GM12878 (cell line): ENCODE measurements around the gene TAAR9. TPM values are rescaled to one million over a fixed set of nuclear protein-coding genes. Genes with fewer than 3 reads are reported as not detected.

Experiments used
- ATAC-seq: fragments of 200-7000 bp; cut with Tn5 transposase; 3 replicates; pipeline ENCODE4 v1.9.1; 2020; ENCODE audit warnings: mild to moderate bottlenecking, moderate library complexity
- BruUV-seq: library from RNA; stranded (reverse); fragments of 400-500 nt; replicated peaks from 2 replicates; lab custom pipeline; 2021; lab: Mats Ljungman, UMichigan
- CTCF ChIA-PET: fragments of 300-600 bp; sonication (Branson Sonifier 250); formaldehyde crosslinking; extraction: SDS; loops from one replicate; lab custom pipeline; 2021; ENCODE audit warnings: inconsistent platforms; lab: Yijun Ruan, JAX
- POLR2A ChIA-PET: fragments of 350-600 bp; formaldehyde crosslinking; extraction: SDS; loops from one replicate; lab custom pipeline; 2021; ENCODE audit warnings: inconsistent platforms; lab: Charles Lee
- RAD21 ChIA-PET: fragments of 300-600 bp; sonication (Branson Sonifier 250); formaldehyde crosslinking; loops from one replicate; lab custom pipeline; 2023; ENCODE audit warnings: antibody characterized with exemption; ENCODE audit not compliant: unreplicated experiment; lab: Charles Lee
- SMC1A ChIA-PET: fragments of 300-600 bp; sonication (Branson Sonifier 250); formaldehyde crosslinking; loops from one replicate; lab custom pipeline; 2023; ENCODE audit not compliant: unreplicated experiment, uncharacterized antibody; lab: Charles Lee
- DNase-seq: peaks from one replicate; pipeline ENCODE4 v3.0.0-alpha.2; 2011; ENCODE audit warnings: low read depth, low spot score
- FAIRE-seq: peaks from 3 replicates; lab custom pipeline; 2011; peaks lifted over from hg19 to GRCh38; lab: Jason Lieb, UNC
- H2AFZ ChIP-seq: 2 replicates; pipeline ENCODE4 v1.6.0; 2011; ENCODE audit warnings: low read depth, low read length, control low read depth; ENCODE audit not compliant: control insufficient read depth
- H3K27ac ChIP-seq: 2 replicates; pipeline ENCODE4 v1.5.1; 2011; ENCODE audit warnings: control low read depth; ENCODE audit not compliant: control insufficient read depth, insufficient read depth
- H3K27me3 ChIP-seq, 2 experiments: replicated peaks in 1 of 2; 2 replicates each; pipeline versions ENCODE4 v1.6.0 to v1.6.1; 2011; ENCODE audit warnings: low read length in 1 of 2; ENCODE audit not compliant: control insufficient read depth in 2 of 2, insufficient read depth in 2 of 2
- H3K36me3 ChIP-seq, 2 experiments: 2 replicates each; pipeline ENCODE4 v1.5.1; 2011; ENCODE audit warnings: low read length in 1 of 2; ENCODE audit not compliant: control insufficient read depth in 2 of 2, insufficient read depth in 2 of 2
- H3K4me1 ChIP-seq: 2 replicates; pipeline ENCODE4 v1.6.1; 2011; ENCODE audit warnings: mild to moderate bottlenecking, low read length, moderate library complexity, mixed read lengths; ENCODE audit not compliant: control insufficient read depth, insufficient read depth
- H3K4me2 ChIP-seq: 2 replicates; pipeline ENCODE4 v1.6.0; 2011; ENCODE audit warnings: control low read depth; ENCODE audit not compliant: control insufficient read depth, insufficient read depth
- H3K4me3 ChIP-seq: fragments of 200-600 bp; sonication (generic); 2 replicates; pipeline ENCODE4 v1.5.1; 2016
- H3K79me2 ChIP-seq: 2 replicates; pipeline ENCODE4 v1.6.0; 2011; ENCODE audit warnings: low read length; ENCODE audit not compliant: control insufficient read depth, insufficient read depth
- H3K9ac ChIP-seq: 2 replicates; pipeline ENCODE4 v1.8.0; 2011; ENCODE audit warnings: low read length, control low read depth, mixed read lengths; ENCODE audit not compliant: control insufficient read depth, insufficient read depth
- H3K9me3 ChIP-seq: replicated peaks from 3 replicates; pipeline ENCODE4 v1.5.1; 2011; ENCODE audit warnings: mild to moderate bottlenecking, low read length; ENCODE audit not compliant: control insufficient read depth, insufficient read depth
- H4K20me1 ChIP-seq: 2 replicates; pipeline ENCODE4 v1.6.0; 2011; ENCODE audit not compliant: control insufficient read depth, insufficient read depth
- CREM ChIP-seq: IDR thresholded peaks from 2 replicates; pipeline ENCODE4 v1.6.1; 2014; ENCODE audit warnings: antibody characterized with exemption, low read depth
- EED ChIP-seq: sonication (generic); IDR thresholded peaks from 2 replicates; pipeline ENCODE4 v1.6.1; 2016; ENCODE audit warnings: antibody characterized with exemption, low read depth
- ELK1 ChIP-seq: IDR thresholded peaks from 2 replicates; pipeline ENCODE4 v1.6.1; 2012; ENCODE audit warnings: low read depth, low read length, improper control_type of control experiment
- EP300 ChIP-seq, 2 experiments: fragments of 150-350 bp in 1 of 2; IDR thresholded peaks; 2 replicates each; pipeline ENCODE4 v1.6.1; 2011 to 2012; ENCODE audit warnings: low read depth in 2 of 2, low read length in 2 of 2, borderline replicate concordance in 1 of 2, improper control_type of control experiment in 1 of 2, inconsistent platforms in 1 of 2; ENCODE audit not compliant: control insufficient read depth in 1 of 2
- HCFC1 ChIP-seq: fragments of 150-350 bp; IDR thresholded peaks from 2 replicates; pipeline ENCODE4 v1.6.1; 2014; ENCODE audit warnings: low read length
- HDGF ChIP-seq: fragments of 450-650 bp; IDR thresholded peaks from 2 replicates; pipeline ENCODE4 v1.6.1; 2016; ENCODE audit warnings: antibody characterized with exemption
- KAT2A ChIP-seq: conservative IDR thresholded peaks from 2 replicates; pipeline ENCODE4 v1.6.1; 2011; ENCODE audit warnings: low read depth, low read length; ENCODE audit not compliant: control insufficient read depth
- KLF5 ChIP-seq: fragments of 450-650 bp; IDR thresholded peaks from 2 replicates; pipeline ENCODE4 v1.6.1; 2014; ENCODE audit warnings: mild to moderate bottlenecking; ENCODE audit not compliant: partially characterized antibody
- NRF1 ChIP-seq: conservative IDR thresholded peaks from 2 replicates; pipeline ENCODE4 v1.6.1; 2011; ENCODE audit warnings: mild to moderate bottlenecking, low read depth, low read length, improper control_type of control experiment
- RCOR1 ChIP-seq: conservative IDR thresholded peaks from 2 replicates; pipeline ENCODE4 v1.6.1; 2012; ENCODE audit warnings: low read depth, low read length, improper control_type of control experiment
- RELA ChIP-seq: fragments of 450-650 bp; IDR thresholded peaks from 2 replicates; pipeline ENCODE4 v1.8.0; 2014; ENCODE audit warnings: borderline replicate concordance; ENCODE audit not compliant: partially characterized antibody
- SMAD1 ChIP-seq: fragments of 450-650 bp; IDR thresholded peaks from 2 replicates; pipeline ENCODE4 v1.6.1; 2018; ENCODE audit warnings: mild to moderate bottlenecking, low read depth; ENCODE audit not compliant: partially characterized antibody
- SREBF2 ChIP-seq: IDR thresholded peaks from 2 replicates; pipeline ENCODE4 v1.6.1; 2012; ENCODE audit warnings: mild to moderate bottlenecking, low read length
- STAT3 ChIP-seq: IDR thresholded peaks from 2 replicates; pipeline ENCODE4 v1.6.1; 2011; ENCODE audit warnings: low read depth, low read length, improper control_type of control experiment
- TAF1 ChIP-seq: IDR thresholded peaks from 2 replicates; pipeline ENCODE4 v1.6.1; 2011; ENCODE audit warnings: mild to moderate bottlenecking, low read depth, low read length, borderline replicate concordance
- ZNF217 ChIP-seq: fragments of 450-650 bp; IDR thresholded peaks from 2 replicates; pipeline ENCODE4 v1.6.1; 2017; ENCODE audit warnings: antibody characterized with exemption, mild to moderate bottlenecking
- ZNF24 ChIP-seq: fragments of 450-650 bp; IDR thresholded peaks from 2 replicates; pipeline ENCODE4 v1.6.1; 2017; ENCODE audit warnings: antibody characterized with exemption, mild to moderate bottlenecking
- WGBS: methylation state at CpG from one replicate; pipeline ENCODE4 v1.1.6; 2016; ENCODE audit warnings: low lambda C conversion rate; ENCODE audit not compliant: insufficient replicate concordance, insufficient coverage; ENCODE audit errors: missing lambda C conversion rate; 5-methylcytosine and 5-hydroxymethylcytosine counted together
- in situ Hi-C: fragments of 300-500 bp; cut with MboI; formaldehyde crosslinking; loops from 9 replicates; pipeline ENCODE4 v1.14.3; 2018; ENCODE audit warnings: mixed read lengths
- intact Hi-C: fragments of 100-400 bp; cut with micrococcal nuclease; formaldehyde crosslinking; loops from one replicate; pipeline ENCODE4 v1.14.2; 2022; ENCODE audit not compliant: unreplicated experiment
- polyA plus RNA-seq, 11 experiments: library from polyadenylated mRNA; depleted of rRNA in 4 of 11; unstranded in 6 of 11; stranded (reverse) in 5 of 11; fragments of >200 nt; fragmentation: Nextera tagmentation in 4 of 11; fragmentation: Illumina TruSeq in 1 of 11; extraction: Ambion mirVana in 4 of 11; extraction: Trizol in 1 of 11; gene quantifications; 1 replicate in 1 of 11; 2 replicates in 10 of 11; pipeline versions ENCODE4 v1.2.1 to v1.2.3, GENCODE V29; 2011 to 2016; ENCODE audit warnings: inconsistent platforms in 2 of 11, missing spikeins in 2 of 11, low read depth in 1 of 11
- total RNA-seq, 4 experiments: library from RNA; depleted of rRNA in 3 of 4; stranded (reverse); fragments of >200 nt in 3 of 4; fragmentation: Illumina TruSeq in 1 of 4; extraction: Trizol in 1 of 4; gene quantifications; 2 replicates each; pipeline versions ENCODE4 v1.2.1 to v1.2.3, GENCODE V29; 2013 to 2021
- TF ChIP-seq, protein P1 (sequence below): fragments of 450-650 bp; IDR thresholded peaks from 2 replicates; pipeline ENCODE4 v1.6.1; 2018; ENCODE audit warnings: mild to moderate bottlenecking, low read depth, moderate library complexity; ENCODE audit not compliant: partially characterized antibody
- TF ChIP-seq, protein P2 (sequence below): fragments of 450-650 bp; IDR thresholded peaks from 2 replicates; pipeline ENCODE4 v1.6.1; 2017; ENCODE audit warnings: mild to moderate bottlenecking, low read depth, inconsistent platforms; ENCODE audit not compliant: poor library complexity, severe bottlenecking

TAAR9 gene
- total and polyA plus RNA-seq, 10 of the 15 experiments (the other 5 are each of a cell fraction or from before 2014, with no cell fraction given): not detected

DNA sequence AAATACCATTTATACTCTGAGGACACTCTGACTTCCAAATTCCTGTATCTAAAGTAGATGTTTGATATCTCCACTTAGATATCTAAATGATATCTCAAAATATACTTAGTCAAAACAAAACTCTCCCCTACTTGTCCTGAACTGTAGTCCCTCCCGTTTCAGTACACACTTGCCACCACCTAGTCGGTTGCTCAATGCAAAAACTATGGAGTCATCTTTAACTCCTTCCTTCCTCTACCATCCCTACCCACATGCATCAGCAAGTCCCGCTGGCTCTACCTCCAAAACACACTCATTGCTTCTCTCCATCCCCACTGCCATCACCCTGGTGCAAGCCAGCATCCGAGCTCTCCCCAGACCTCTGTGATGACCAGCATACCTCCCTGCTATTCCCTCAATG lies 38.3 kb upstream of the TAAR9 start (continued):
- no peak for TF ChIP-seq ZNF24
- no peak for TF ChIP-seq KLF5
- no peak for TF ChIP-seq TAF1

- TF ChIP-seq ZNF217: no peak
- TF ChIP-seq, protein P1, sequence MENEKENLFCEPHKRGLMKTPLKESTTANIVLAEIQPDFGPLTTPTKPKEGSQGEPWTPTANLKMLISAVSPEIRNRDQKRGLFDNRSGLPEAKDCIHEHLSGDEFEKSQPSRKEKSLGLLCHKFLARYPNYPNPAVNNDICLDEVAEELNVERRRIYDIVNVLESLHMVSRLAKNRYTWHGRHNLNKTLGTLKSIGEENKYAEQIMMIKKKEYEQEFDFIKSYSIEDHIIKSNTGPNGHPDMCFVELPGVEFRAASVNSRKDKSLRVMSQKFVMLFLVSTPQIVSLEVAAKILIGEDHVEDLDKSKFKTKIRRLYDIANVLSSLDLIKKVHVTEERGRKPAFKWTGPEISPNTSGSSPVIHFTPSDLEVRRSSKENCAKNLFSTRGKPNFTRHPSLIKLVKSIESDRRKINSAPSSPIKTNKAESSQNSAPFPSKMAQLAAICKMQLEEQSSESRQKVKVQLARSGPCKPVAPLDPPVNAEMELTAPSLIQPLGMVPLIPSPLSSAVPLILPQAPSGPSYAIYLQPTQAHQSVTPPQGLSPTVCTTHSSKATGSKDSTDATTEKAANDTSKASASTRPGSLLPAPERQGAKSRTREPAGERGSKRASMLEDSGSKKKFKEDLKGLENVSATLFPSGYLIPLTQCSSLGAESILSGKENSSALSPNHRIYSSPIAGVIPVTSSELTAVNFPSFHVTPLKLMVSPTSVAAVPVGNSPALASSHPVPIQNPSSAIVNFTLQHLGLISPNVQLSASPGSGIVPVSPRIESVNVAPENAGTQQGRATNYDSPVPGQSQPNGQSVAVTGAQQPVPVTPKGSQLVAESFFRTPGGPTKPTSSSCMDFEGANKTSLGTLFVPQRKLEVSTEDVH: no peak
- no peak for TF ChIP-seq SREBF2
- no peak for TF ChIP-seq SMAD1
- no peak for TF ChIP-seq CREM
- TF ChIP-seq RELA: no peak
- TF ChIP-seq EP300 (IDR thresholded peaks at IDR 0.05; ENCODE audit: borderline replicate concordance in 1 of 2, control insufficient read depth in 1 of 2, low read depth in 2 of 2, low read length in 2 of 2): no peak
- TF ChIP-seq HDGF: no peak
- TF ChIP-seq ELK1: no peak
- no peak for TF ChIP-seq HCFC1
- TF ChIP-seq NRF1: no peak
- TF ChIP-seq RCOR1: no peak
- TF ChIP-seq, protein P2, sequence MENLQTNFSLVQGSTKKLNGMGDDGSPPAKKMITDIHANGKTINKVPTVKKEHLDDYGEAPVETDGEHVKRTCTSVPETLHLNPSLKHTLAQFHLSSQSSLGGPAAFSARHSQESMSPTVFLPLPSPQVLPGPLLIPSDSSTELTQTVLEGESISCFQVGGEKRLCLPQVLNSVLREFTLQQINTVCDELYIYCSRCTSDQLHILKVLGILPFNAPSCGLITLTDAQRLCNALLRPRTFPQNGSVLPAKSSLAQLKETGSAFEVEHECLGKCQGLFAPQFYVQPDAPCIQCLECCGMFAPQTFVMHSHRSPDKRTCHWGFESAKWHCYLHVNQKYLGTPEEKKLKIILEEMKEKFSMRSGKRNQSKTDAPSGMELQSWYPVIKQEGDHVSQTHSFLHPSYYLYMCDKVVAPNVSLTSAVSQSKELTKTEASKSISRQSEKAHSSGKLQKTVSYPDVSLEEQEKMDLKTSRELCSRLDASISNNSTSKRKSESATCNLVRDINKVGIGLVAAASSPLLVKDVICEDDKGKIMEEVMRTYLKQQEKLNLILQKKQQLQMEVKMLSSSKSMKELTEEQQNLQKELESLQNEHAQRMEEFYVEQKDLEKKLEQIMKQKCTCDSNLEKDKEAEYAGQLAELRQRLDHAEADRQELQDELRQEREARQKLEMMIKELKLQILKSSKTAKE: no peak
- TF ChIP-seq STAT3: no peak
- no peak for TF ChIP-seq KAT2A
- TF ChIP-seq EED: no peak
- BruUV-seq: no TSS peak
- no peaks in the 10 kb centered on the region for H3K9me3 ChIP-seq
- POLR2A ChIA-PET: no interaction called here
- peak overlapping the region; percentile 51; the same call in 1 of the 2 replicates for H3K4me3 ChIP-seq
- H3K27ac ChIP-seq: peak overlapping the region; percentile 0; the same call in 1 of the 2 replicates
- ATAC-seq (no peak), DNase-seq (no peak), FAIRE-seq (no peak)
- peaks cover 34% of the 10 kb centered on the region for H3K4me1 ChIP-seq
- H3K27me3 ChIP-seq: no peaks in the 10 kb centered on the region
- SMC1A ChIA-PET: interaction anchor here (2.2 kb wide), 1 partner anchor 8 kb away, joined by 4 read pairs; no protein-coding TSS in a partner anchor
- H4K20me1 ChIP-seq: no peaks in the 10 kb centered on the region
- 0 out of 2 replicates have a peak overlapping the region, but pooled peaks have one; percentile 2 for H3K4me2 ChIP-seq
- 71% methylated on average over 5 of the region's 5 CpGs for WGBS
- CTCF ChIA-PET: no interaction called here
- H3K36me3 ChIP-seq: peaks cover 3 to 29% of the 10 kb centered on the region in 2 experiments
- RAD21 ChIA-PET: no interaction called here
- intact Hi-C loops (no loop called here), in situ Hi-C loops (no loop called here)
- peaks cover 86% of the 10 kb centered on the region for H3K79me2 ChIP-seq
- H3K9ac ChIP-seq: no peak overlapping the region; the same call in 1 of the 2 replicates
- H2AFZ ChIP-seq: no peak overlapping the region
Observed at GRCh38 chr6:132504757-132505156, 33.3 kb upstream of the TAAR9 start.
